Measurements from ENCODE around the gene PI4K2A. TPM values are rescaled to one million over a fixed set of nuclear protein-coding genes. Genes with fewer than 3 reads are reported as not detected.

PI4K2A gene
- polyA plus RNA-seq, 1 donor (not counting 4 experiments of a cell fraction or from before 2014, with no cell fraction given) = 51.3 TPM

- Histone ChIP-seq H3K27ac (ENCODE audit: control insufficient read depth, insufficient read depth, low read length) (peak overlapping the region; percentile 10), H3K9ac (ENCODE audit: control insufficient read depth, extremely low read depth, insufficient read depth, low read length) (no peak overlapping the region), H3K27me3 (ENCODE audit: control insufficient read depth, extremely low read depth, insufficient read depth, low read length) (no peaks in the 10 kb centered on the region), H3K4me3 (ENCODE audit: control insufficient read depth in 2 of 3, extremely low read depth in 1 of 3, insufficient read depth in 2 of 3, low read depth in 1 of 3, low read length in 3 of 3) (no peak overlapping the region), H3K9me3 (ENCODE audit: control insufficient read depth, low read depth, low read length) (no peaks in the 10 kb centered on the region), H3K9me1 (ENCODE audit: control insufficient read depth, extremely low read depth, insufficient read depth, low read length) (peaks cover 2% of the 10 kb centered on the region), H4K20me1 (ENCODE audit: control insufficient read depth, extremely low read depth, insufficient read depth, low read length) (no peaks in the 10 kb centered on the region), H2AFZ (ENCODE audit: control insufficient read depth, low read length) (peak overlapping the region; percentile 50), H3K36me3 (ENCODE audit: control insufficient read depth in 2 of 2, extremely low read depth in 1 of 2, insufficient read depth in 2 of 2, low read length in 2 of 2) (no peaks in the 10 kb centered on the region), H3K4me2 (ENCODE audit: control insufficient read depth, extremely low read depth, insufficient read depth, low read depth, low read length) (peak overlapping the region; percentile 36), H3K4me1 (ENCODE audit: control insufficient read depth, extremely low read depth, insufficient read depth, low read length) (peaks cover 7% of the 10 kb centered on the region), H3K79me2 (ENCODE audit: control insufficient read depth, insufficient read depth, low read length) (no peaks in the 10 kb centered on the region)
- peak; percentile 87 for FAIRE-seq
- dilution Hi-C loops (cut with MboI; ENCODE audit: extremely low pct_ligation_motif_present, low sequenced_read_pairs) = no loop called here
- peak; percentile 44 for DNase-seq (ENCODE audit: low read depth, low spot score)
- TF ChIP-seq EZH2 (IDR thresholded peaks at IDR 0.05; ENCODE audit: low read length) = no peak
- TF ChIP-seq CTCF (optimal IDR thresholded peaks at IDR 0.05 in 1 of 3, IDR thresholded peaks at IDR 0.05 in 1 of 3, conservative IDR thresholded peaks at IDR 0.05 in 1 of 3; ENCODE audit: extremely low read depth in 1 of 3, insufficient read depth in 2 of 3, low read length in 3 of 3) = peak; percentile 78 to 91 (median 90)
These were observed 61.1 kb downstream of the PI4K2A start for GRCh38 chr10:97701438-97702069.

- FAIRE-seq (no peak), DNase-seq (ENCODE audit: low read depth, low spot score) (no peak)
- H3K9ac ChIP-seq (ENCODE audit: control insufficient read depth, extremely low read depth, insufficient read depth, low read length) = no peak overlapping the region
- peaks cover 2% of the 10 kb centered on the region for H3K9me1 ChIP-seq (ENCODE audit: control insufficient read depth, extremely low read depth, insufficient read depth, low read length)
- H3K9me3 ChIP-seq (ENCODE audit: control insufficient read depth, low read depth, low read length) = no peaks in the 10 kb centered on the region
- dilution Hi-C loops (cut with MboI; ENCODE audit: extremely low pct_ligation_motif_present, low sequenced_read_pairs) = no loop called here
- H3K27me3 ChIP-seq (ENCODE audit: control insufficient read depth, extremely low read depth, insufficient read depth, low read length) = no peaks in the 10 kb centered on the region
- H4K20me1 ChIP-seq (ENCODE audit: control insufficient read depth, extremely low read depth, insufficient read depth, low read length) = no peaks in the 10 kb centered on the region
- H3K79me2 ChIP-seq (ENCODE audit: control insufficient read depth, insufficient read depth, low read length) = no peaks in the 10 kb centered on the region
- H2AFZ ChIP-seq (ENCODE audit: control insufficient read depth, low read length) = no peak overlapping the region
- H3K4me3 ChIP-seq (ENCODE audit: control insufficient read depth in 2 of 3, extremely low read depth in 1 of 3, insufficient read depth in 2 of 3, low read depth in 1 of 3, low read length in 3 of 3) = no peak overlapping the region
- H3K4me1 ChIP-seq (ENCODE audit: control insufficient read depth, extremely low read depth, insufficient read depth, low read length) = peaks cover 7% of the 10 kb centered on the region
- no peak overlapping the region for H3K4me2 ChIP-seq (ENCODE audit: control insufficient read depth, extremely low read depth, insufficient read depth, low read depth, low read length)
- TF ChIP-seq CTCF (optimal IDR thresholded peaks at IDR 0.05 in 1 of 3, IDR thresholded peaks at IDR 0.05 in 1 of 3, conservative IDR thresholded peaks at IDR 0.05 in 1 of 3; ENCODE audit: extremely low read depth in 1 of 3, insufficient read depth in 2 of 3, low read length in 3 of 3) = no peak
- TF ChIP-seq EZH2 (IDR thresholded peaks at IDR 0.05; ENCODE audit: low read length) = no peak
- no peak overlapping the region for H3K27ac ChIP-seq (ENCODE audit: control insufficient read depth, insufficient read depth, low read length)
- H3K36me3 ChIP-seq (ENCODE audit: control insufficient read depth in 2 of 2, extremely low read depth in 1 of 2, insufficient read depth in 2 of 2, low read length in 2 of 2) = no peaks in the 10 kb centered on the region
These were observed 63.1 kb downstream of the PI4K2A start for GRCh38 chr10:97703398-97704067.

All from keratinocyte (primary cell).